ENCODE measurements around the gene SOWAHA.

The SOWAHA gene

DNA sequence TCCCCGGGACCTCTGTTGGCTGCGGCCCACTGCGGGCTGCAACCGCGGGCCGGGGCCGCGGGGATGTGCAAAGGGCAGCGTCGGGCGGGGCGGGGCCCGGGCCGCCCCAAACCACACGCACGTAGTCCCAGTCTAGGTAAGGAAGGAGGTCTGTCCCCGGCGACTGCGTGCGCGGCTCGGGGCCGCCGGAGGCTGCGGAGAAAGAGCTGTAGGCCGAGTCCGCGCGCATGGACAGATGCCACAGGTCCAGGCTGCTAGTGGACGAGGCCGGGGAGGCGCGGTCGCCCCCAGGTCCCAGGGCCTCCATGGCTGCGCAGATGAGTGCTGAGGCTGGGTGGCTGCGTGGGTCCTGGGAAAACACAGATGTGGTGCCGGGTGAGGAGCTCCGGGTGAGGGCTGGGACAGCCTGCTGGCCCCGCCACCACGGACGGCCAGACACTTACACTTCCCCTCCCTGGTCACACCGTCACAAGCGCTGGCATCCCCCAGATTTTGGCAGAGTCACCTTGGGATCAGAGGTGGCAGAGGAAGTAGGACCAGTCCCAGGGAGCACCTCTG, 12.8 kb downstream of the SOWAHA start:
- no peak for DNase-seq (ENCODE audit: low read depth in 2 of 2)

GRCh38 chr5:132826424-132827082, 13.5 kb downstream of the SOWAHA start:
- DNase-seq (ENCODE audit: low read depth in 2 of 2) = no peak

GRCh38 chr5:132827943-132828673, 15.0 kb downstream of the SOWAHA start:
- no peak for DNase-seq (ENCODE audit: low read depth in 2 of 2)

DNA sequence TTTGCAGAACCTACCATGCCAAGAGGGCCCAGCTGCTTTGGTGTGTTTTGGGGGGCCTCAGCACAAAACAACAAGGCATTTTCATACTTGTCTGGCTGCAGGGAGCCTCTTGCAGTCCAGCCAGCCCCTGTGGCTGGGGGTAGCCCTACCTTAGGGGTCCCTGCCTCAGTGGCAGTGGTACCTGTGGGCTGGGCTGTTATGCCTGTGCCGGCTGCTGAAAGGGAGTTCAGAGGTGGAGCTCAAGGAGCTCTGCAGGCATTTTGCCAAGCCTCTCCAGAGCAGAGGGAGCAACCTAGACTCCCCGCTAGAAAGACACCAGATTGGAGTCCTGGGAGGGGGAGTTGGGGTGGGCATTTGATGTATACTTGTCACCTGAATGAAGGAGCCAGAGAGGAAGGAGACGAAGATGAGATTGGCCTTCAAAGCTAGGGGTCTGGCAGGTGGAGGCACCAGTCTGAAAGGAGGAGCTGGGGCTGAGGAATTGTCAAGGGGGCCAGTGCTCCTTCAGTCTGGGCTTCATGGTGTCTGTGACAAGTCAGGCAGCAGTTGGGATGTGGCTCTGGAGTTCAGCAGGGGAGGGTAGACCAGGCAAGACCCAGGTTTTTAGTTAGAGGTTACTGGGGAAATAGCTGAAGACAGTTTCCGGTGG, 15.9 kb downstream of the SOWAHA start:
- DNase-seq (ENCODE audit: low read depth in 2 of 2) = no peak

DNA sequence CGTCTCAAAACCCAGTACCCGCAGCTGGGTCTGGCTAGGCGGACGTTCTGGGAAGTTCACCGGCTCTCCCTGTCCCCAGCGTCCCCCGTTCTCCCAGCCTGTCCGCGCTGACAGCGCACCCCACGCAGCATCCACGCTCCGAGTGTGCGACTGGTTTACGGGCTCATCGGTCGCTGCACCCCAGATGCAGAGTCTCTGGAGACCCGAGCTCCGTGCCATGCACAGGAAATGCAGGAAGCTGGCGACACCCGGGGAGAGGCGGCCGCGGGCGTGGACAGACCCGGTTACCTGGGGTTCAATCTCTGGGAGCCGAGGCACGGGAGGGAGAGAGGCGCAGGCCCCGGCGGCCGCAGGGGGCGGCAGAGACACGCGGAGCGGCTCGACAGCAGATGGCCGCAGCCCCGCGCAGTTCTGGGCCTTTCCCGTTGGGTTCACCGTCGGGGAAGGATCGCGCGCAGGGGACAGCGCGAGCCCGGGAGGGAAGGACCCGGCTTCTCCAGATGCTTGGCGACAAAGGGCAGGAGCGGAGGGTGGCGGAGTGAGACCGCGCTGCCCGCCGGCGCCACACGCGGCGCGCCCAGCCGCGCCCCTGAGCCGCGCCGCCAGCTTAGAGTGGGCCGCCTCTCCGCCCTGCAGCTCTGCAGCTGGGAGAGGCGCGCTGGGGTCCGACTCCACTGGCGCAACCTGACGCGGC, 16.8 kb downstream of the SOWAHA start:
- peak; percentile 30 to 57 for DNase-seq (ENCODE audit: low read depth in 2 of 2)

GRCh38 chr5:132830436-132831094, 17.5 kb downstream of the SOWAHA start, which contains the start of gene SHROOM1:
SHROOM1 (minus strand) TSS chr5:132830647; CDS start chr5:132826140, 4,507 bp downstream.
- no peak for DNase-seq (ENCODE audit: low read depth in 2 of 2)

GRCh38 chr5:132831095-132831860, 18.2 kb downstream of the SOWAHA start:
- no peak for DNase-seq (ENCODE audit: low read depth in 2 of 2)

DNA sequence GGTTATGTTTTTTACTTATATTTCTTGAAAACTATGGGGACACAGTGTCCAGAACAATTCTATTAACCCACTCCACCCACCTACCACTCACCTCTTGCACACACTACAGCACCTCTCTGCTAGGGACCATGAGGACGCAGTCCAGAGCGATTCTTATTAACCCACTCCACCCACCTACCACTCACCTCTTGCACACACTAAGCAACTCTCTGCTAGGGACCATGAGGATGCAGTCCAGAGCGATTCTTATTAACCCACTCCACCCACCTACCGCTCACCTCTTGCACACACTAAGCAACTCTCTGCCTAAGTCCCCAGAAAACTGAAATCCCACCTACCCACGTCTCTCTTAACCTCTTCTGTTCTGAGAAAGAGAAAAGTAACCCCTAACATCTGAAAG, 19.5 kb downstream of the SOWAHA start:
- DNase-seq (ENCODE audit: low read depth in 2 of 2) = no peak

GRCh38 chr5:132834057-132834456, 21.0 kb downstream of the SOWAHA start:
- DNase-seq (ENCODE audit: low read depth in 2 of 2) = no peak

GRCh38 chr5:132836852-132837251, 23.8 kb downstream of the SOWAHA start:
- no peak for DNase-seq (ENCODE audit: low read depth in 2 of 2)

GRCh38 chr5:132837868-132838267, 24.8 kb downstream of the SOWAHA start:
- DNase-seq (ENCODE audit: low read depth in 2 of 2) = no peak

DNA sequence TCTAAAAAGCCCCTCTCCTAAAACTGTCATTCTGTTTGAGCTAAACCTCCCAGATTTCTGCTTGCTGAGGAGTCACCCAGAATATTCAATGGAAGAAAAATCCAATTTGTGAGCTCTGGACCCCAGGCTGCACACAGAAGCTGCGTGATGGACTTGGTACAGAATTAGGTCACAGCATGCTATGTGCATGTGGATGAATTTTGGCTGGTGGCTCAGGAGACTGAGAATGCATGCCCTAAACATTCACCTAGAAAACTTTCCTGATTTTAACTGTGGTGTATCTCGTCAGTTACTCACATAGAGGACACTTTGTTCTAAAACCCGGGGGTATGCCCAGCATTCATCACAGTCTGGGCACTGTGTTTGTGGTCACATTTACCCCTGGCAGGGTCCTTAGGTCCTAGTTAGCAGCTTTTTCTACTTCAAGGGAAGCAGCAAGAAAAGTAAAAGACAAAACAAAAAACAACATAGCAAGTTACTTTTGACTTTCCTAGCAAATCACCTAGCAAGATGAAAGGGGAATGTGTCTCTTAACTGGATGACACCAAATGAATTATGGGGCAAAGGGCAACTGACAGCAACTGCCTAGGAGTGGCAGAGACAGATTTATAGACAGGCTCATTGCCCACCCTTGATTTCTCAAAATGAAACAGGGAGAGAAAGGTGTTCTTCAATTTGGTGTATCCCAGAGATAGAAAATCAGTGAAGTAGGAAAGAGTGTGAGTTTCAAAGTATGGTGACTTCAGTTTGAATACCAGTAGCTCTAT, 25.6 kb downstream of the SOWAHA start:
- DNase-seq (ENCODE audit: low read depth in 2 of 2) = no peak

DNA sequence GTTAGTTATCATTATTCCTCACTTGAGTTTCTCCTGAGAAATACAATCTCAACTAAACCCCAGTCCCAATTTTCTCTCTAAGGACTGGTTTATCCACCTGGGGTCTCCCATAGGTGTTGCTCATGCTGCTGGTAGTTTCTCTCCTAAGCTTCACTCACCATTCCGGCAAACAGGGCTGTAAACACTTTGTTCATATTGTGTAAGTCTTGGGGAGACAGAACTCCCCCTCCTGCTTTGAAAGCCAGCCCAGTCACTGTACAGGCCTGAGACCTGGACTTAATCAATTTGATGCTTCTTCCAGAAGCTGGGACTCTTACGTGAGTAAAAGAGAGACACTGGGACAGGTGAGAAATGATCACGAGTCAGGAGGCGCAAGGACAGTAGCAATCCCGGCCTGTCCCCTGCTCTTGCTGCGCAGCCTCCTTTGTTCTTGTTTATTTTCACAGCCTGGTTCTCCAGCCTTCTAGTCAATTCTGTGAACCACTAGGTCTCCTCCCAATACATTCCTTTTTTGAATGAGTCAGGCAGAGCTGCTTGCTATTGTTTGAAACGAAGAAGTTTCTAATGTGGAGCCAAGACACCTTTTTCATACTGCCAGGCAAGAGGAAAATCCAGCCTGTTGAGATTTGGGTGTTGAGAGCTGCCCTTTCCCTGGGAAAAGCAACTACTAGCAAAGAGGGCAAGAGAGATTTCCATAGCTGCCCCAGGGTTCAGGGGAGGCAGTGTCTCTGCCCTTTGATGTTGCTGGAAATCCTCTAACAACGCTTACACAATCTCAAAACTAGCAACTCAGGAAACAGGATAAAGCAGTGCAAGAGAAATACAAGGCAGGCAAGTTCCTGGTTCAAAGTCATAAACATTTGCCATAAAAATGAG, 26.6 kb downstream of the SOWAHA start:
- DNase-seq (ENCODE audit: low read depth in 2 of 2) = no peak

DNA sequence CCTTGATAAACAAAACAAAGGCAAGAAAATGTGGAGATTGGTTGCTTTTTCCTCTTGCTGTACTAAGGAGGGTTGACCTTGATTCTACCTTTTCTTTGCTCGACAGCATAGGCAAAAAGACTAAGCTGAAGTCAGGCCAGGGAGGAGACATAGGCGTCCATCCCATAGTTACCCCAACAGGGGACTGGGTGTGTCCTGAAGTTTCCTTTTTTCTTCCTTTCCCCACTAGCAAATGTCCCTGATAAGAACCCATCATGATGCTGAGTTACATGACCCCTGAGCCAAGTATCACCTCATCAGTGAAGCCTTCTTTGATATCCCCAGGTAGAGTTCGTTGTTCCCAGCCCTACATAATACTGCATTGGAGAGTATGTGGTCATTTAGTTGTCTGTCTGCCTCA, 27.2 kb downstream of the SOWAHA start:
- no peak for DNase-seq (ENCODE audit: low read depth in 2 of 2)

GRCh38 chr5:132840896-132841295, 27.8 kb downstream of the SOWAHA start:
- DNase-seq (ENCODE audit: low read depth in 2 of 2) = no peak

DNA sequence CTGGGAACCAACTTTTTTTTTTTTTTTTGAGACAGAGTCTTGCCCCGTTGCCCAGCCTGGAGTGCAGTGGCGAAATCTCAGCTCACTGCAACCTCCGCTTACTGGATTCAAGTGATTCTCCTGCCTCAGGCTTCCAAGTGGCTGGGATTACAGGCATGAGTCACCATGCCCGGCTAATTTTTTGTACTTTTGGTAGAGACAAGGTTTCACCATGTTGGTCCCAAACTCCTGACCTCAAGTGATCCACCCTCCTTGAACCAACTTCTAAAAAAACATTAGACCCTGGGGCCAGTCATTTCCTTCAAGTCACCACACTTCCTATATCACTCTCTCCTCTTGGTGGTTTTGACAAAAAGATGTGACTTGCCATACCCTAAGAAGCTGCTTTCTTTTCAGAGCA, 28.2 kb downstream of the SOWAHA start:
- DNase-seq (ENCODE audit: low read depth in 2 of 2) = no peak

DNA sequence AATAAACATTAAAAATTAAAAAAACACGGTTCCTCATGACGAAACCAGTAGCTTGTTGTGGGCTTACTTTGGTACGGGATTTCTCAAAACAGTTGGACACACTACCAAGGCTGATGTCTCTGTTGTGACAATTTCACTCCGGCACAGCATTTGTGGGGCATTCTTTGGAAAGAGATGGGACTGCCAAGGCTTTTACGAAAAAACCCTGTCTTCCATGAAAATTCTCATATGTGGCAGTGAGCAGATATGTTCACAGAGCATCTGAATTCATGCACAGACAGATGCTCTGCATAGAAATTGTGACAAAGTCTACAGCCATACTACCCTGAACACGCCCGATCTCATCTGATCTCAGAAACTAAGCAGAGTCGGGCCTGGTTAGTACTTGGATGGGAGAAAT, 35.2 kb downstream of the SOWAHA start:
- no peak for DNase-seq (ENCODE audit: low read depth in 2 of 2)

DNA sequence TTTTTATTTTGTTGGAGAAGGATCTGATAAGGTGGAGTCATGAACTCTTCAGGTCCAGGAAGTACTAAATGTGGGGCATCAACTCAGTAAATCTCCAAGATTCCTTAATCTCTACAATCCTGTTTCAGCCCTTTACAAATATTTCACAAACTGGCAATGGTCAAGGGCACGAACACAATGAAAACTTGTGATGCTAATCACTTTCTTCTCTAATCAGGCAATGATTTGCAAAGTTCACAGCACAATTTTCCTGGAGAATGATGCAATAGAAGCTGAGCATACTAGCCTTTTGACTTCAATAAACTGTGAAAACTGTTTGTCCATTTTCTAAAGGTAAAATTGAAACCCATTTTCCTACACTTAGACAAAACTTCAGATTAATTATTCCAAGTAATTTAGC, 36.2 kb downstream of the SOWAHA start:
- DNase-seq (ENCODE audit: low read depth in 2 of 2) = no peak

- DNase-seq (ENCODE audit: low read depth in 2 of 2) = no peak
Observed at GRCh38 chr5:132850066-132850465, 37.0 kb downstream of the SOWAHA start.

Measured in stimulated activated CD8-positive, alpha-beta memory T cell treated with anti-CD3 and anti-CD28 coated beads, Interleukin-7, amount 100 ng/mL, for 4 hours (primary cell).